H1 (cell line): ENCODE data around the gene NHS.

Experiments used
- ATF3 ChIP-seq: IDR thresholded peaks from 2 replicates; pipeline ENCODE4 v1.6.1; 2011; ENCODE audit warnings: low read depth, mild to moderate bottlenecking, low read length; ENCODE audit not compliant: insufficient read depth
- CHD2 ChIP-seq: IDR thresholded peaks from 2 replicates; pipeline ENCODE4 v1.6.1; 2012; ENCODE audit warnings: low read length, improper control_type of control experiment
- CTCF ChIP-seq, 3 experiments: IDR thresholded peaks; 1 replicate in 2 of 3; 2 replicates in 1 of 3; pipeline versions ENCODE4 v1.5.1 to v1.6.1; 2011; ENCODE audit warnings: low read length in 3 of 3, mild to moderate bottlenecking in 3 of 3, inconsistent platforms in 2 of 3, low read depth in 1 of 3, moderate library complexity in 1 of 3; ENCODE audit not compliant: insufficient read depth in 1 of 3; ENCODE audit errors: control extremely low read depth in 1 of 3
- EZH2 ChIP-seq: fragments of 200-600 bp; sonication (generic); IDR thresholded peaks from 2 replicates; pipeline ENCODE4 v1.7.1; 2012; ENCODE audit warnings: low read depth, mild to moderate bottlenecking, moderate library complexity, low read length, inconsistent platforms; ENCODE audit not compliant: severe bottlenecking
- MAX ChIP-seq: IDR thresholded peaks from 2 replicates; pipeline ENCODE4 v1.6.1; 2012; ENCODE audit warnings: inconsistent platforms
- USF2 ChIP-seq: IDR thresholded peaks from 2 replicates; pipeline ENCODE4 v1.6.1; 2011; ENCODE audit warnings: low read length, improper control_type of control experiment
- ZNF274 ChIP-seq: IDR thresholded peaks from 2 replicates; pipeline ENCODE4 v1.7.0; 2012; ENCODE audit warnings: low read length, borderline replicate concordance; ENCODE audit errors: extremely low read depth

- TF ChIP-seq CHD2 (no peak), CTCF (IDR thresholded peaks at IDR 0.05; ENCODE audit: control extremely low read depth in 1 of 3, insufficient read depth in 1 of 3, low read depth in 1 of 3, low read length in 3 of 3) (no peak), ZNF274 (no peak), USF2 (no peak), MAX (no peak), ATF3 (no peak), EZH2 (no peak)
Observed at GRCh38 chrX:17441965-17442364, 67.0 kb downstream of the NHS start.
